Femur (tissue), 1 donor: ENCODE results near the gene EPG5.
"Not testable (repeated sequence)": the region's sequence is repeated elsewhere in the genome, so short reads cannot be mapped to it uniquely, and the experiment has no call there.

Experiments
- DNase-seq: peaks from one replicate; pipeline ENCODE4 v3.0.0-alpha.2; 2017

The EPG5 gene

GRCh38 chr18:45967007-45967706 is at the start of gene EPG5:
Gene EPG5, minus strand, starts transcription at chr18:45967329. Its CDS starts 90 bp downstream, at chr18:45967239.
- peak; percentile 97 for DNase-seq

- no peak for DNase-seq
Observed at GRCh38 chr18:46013484-46014189, 46.5 kb upstream of the EPG5 start.

- DNase-seq, result no peak
Observed at GRCh38 chr18:46010676-46011075, 43.5 kb upstream of the EPG5 start.

GRCh38 chr18:46010050-46010449 is 42.9 kb upstream of the EPG5 start:
- DNase-seq, result no peak

- DNase-seq, result no peak
Observed at GRCh38 chr18:46009125-46009840, 42.2 kb upstream of the EPG5 start.

- DNase-seq, result no peak
Observed at GRCh38 chr18:46008531-46008930, 41.4 kb upstream of the EPG5 start.

GRCh38 chr18:46007165-46007564 is 40.0 kb upstream of the EPG5 start:
- DNase-seq, result no peak

GRCh38 chr18:46002934-46003333 is 35.8 kb upstream of the EPG5 start:
- DNase-seq, result no peak

GRCh38 chr18:46001892-46002291 is 34.8 kb upstream of the EPG5 start:
- no peak for DNase-seq

GRCh38 chr18:46001074-46001473 is 33.9 kb upstream of the EPG5 start:
- no peak for DNase-seq

GRCh38 chr18:45999536-45999935 is 32.4 kb upstream of the EPG5 start:
- no peak for DNase-seq

GRCh38 chr18:45998244-45998643 is 31.1 kb upstream of the EPG5 start:
- DNase-seq, result no peak

- DNase-seq, result no peak
Observed at GRCh38 chr18:45997700-45998151, 30.6 kb upstream of the EPG5 start.

GRCh38 chr18:45995461-45995860 is 28.3 kb upstream of the EPG5 start:
- no peak for DNase-seq

- no peak for DNase-seq
Observed at GRCh38 chr18:45993438-45993837, 26.3 kb upstream of the EPG5 start.

GRCh38 chr18:45992527-45992926 is 25.4 kb upstream of the EPG5 start:
- DNase-seq, result not testable (repeated sequence)

- DNase-seq, result no peak
Observed at GRCh38 chr18:45991788-45992187, 24.7 kb upstream of the EPG5 start.

- no peak for DNase-seq
Observed at GRCh38 chr18:45984546-45985235, 17.6 kb upstream of the EPG5 start.

GRCh38 chr18:45981821-45982220 is 14.7 kb upstream of the EPG5 start:
- DNase-seq, result no peak

- no peak for DNase-seq
Observed at GRCh38 chr18:45980229-45980628, 13.1 kb upstream of the EPG5 start.

- no peak for DNase-seq
Observed at GRCh38 chr18:45978084-45978483, 11.0 kb upstream of the EPG5 start.

GRCh38 chr18:45976974-45977373 is 9.8 kb upstream of the EPG5 start:
- no peak for DNase-seq

- no peak for DNase-seq
Observed at GRCh38 chr18:45976566-45976965, 9.4 kb upstream of the EPG5 start.
